Astrocyte (in vitro differentiated cells and primary cell): ENCODE measurements around the gene CSNK1G3.

ENCODE experiments used
- CTCF ChIP-seq: IDR thresholded peaks from 2 replicates; pipeline ENCODE4 v1.5.1; 2011; ENCODE audit warnings: low read depth, mild to moderate bottlenecking, inconsistent platforms, low read length, moderate library complexity; ENCODE audit not compliant: insufficient read depth
- EZH2 ChIP-seq: IDR thresholded peaks from 2 replicates; pipeline ENCODE4 v1.6.1; 2012; ENCODE audit warnings: mild to moderate bottlenecking, low read length, inconsistent platforms; ENCODE audit not compliant: insufficient read depth

DNA sequence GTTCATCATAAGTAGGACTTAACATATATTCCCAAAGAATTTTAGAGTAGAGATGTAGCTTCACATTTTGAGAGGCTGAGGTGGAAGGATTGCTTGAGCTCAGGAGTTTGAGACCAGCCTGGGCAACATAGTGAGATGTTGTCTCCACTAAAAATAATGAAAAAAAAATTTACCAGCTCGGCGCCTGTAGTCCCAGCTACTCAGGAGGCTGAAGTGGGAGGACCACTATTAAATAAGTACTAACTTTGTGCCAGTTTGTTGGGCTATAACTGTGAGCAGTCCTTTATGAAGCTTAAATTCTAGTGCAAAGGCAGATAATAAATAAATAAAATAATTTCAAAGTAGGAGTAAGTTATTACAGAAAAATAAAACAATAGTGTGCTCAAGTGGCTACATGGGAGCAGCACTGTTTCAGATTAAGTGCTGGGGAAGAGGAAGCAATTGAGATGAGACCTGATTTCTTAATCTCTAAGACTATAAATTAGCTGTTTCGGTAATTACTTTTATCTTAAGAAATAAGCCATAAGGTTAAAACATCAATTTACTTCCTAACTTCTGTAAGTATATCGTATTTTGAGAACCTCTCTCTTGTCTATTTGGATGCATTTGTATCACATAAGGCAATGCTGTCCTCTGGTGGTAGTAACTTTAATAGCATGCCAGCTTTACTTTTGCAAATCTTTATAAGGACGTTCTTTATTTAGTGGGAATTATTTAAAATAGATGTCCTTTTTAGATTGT is 98.9 kb downstream of the CSNK1G3 start:
- TF ChIP-seq CTCF = peak; percentile 97
- TF ChIP-seq EZH2 = no peak
